K562 (cell line): ENCODE data around the gene CNTN5. TPM values are rescaled to one million over a fixed set of nuclear protein-coding genes. Genes with fewer than 3 reads are reported as not detected.

Source experiments
- ATAC-seq: fragments of 200-7000 bp; cut with Tn5 transposase; 3 replicates; pipeline ENCODE4 v1.9.1; 2020; ENCODE audit warnings: moderate library complexity
- BruUV-seq: library from RNA; stranded (reverse); fragments of 400-500 nt; replicated peaks from 2 replicates; lab custom pipeline; 2021; lab: Mats Ljungman, UMichigan
- CTCF ChIA-PET: fragments of 300-600 bp; formaldehyde crosslinking; extraction: SDS; loops from one replicate; lab custom pipeline; 2021; ENCODE audit warnings: low intra/inter-chr PET ratio; lab: Yijun Ruan, JAX
- POLR2A ChIA-PET: fragments of 300-600, 350-650 bp; sonication (Branson Sonifier 250); formaldehyde crosslinking; extraction: SDS; loops from one replicate; lab custom pipeline; 2021; ENCODE audit warnings: antibody characterized with exemption, inconsistent platforms; lab: Yijun Ruan, JAX
- DNase-seq, 4 experiments: peaks; one replicate each; pipeline versions ENCODE4 v3.0.0 to v3.0.0-alpha.2; 2011 to 2018; ENCODE audit warnings: low spot score in 3 of 4, mixed read lengths in 3 of 4; ENCODE audit errors: extremely low read depth in 1 of 4
- FAIRE-seq: peaks from 2 replicates; lab custom pipeline; 2011; peaks lifted over from hg19 to GRCh38; lab: Jason Lieb, UNC
- H2AFZ ChIP-seq: 2 replicates; pipeline ENCODE4 v1.6.0; 2011; ENCODE audit warnings: low read depth, low read length, control low read depth, inconsistent platforms
- H3K27ac ChIP-seq: fragments of 200-600 bp; 3 replicates; pipeline ENCODE4 v1.8.0; 2011; ENCODE audit warnings: low read depth, mild to moderate bottlenecking, control low read depth, inconsistent platforms, low read length, moderate library complexity, mixed read lengths; ENCODE audit errors: extremely low read depth
- H3K27me3 ChIP-seq, 2 experiments: fragments of 300-600 bp in 1 of 2; 2 replicates in 1 of 2; 3 replicates in 1 of 2; pipeline versions ENCODE4 v1.6.0 to v1.8.0; 2011; ENCODE audit warnings: inconsistent platforms in 2 of 2, low read length in 2 of 2, mild to moderate bottlenecking in 1 of 2, mixed read lengths in 1 of 2, moderate library complexity in 1 of 2; ENCODE audit not compliant: control insufficient read depth in 2 of 2, insufficient read depth in 2 of 2
- H3K36me3 ChIP-seq: fragments of 300-600 bp; 3 replicates; pipeline ENCODE4 v1.8.0; 2011; ENCODE audit warnings: mild to moderate bottlenecking, low read length, inconsistent platforms; ENCODE audit not compliant: control insufficient read depth, insufficient read depth
- H3K4me1 ChIP-seq, 2 experiments: fragments of 200-600 bp in 1 of 2; replicated peaks in 1 of 2; 2 replicates in 1 of 2; 3 replicates in 1 of 2; pipeline versions ENCODE4 v1.5.1 to v1.8.0; 2011; ENCODE audit warnings: inconsistent platforms in 2 of 2, low read length in 2 of 2, mild to moderate bottlenecking in 1 of 2, mixed read lengths in 1 of 2, moderate library complexity in 1 of 2; ENCODE audit not compliant: control insufficient read depth in 2 of 2, insufficient read depth in 2 of 2
- H3K4me2 ChIP-seq: 2 replicates; pipeline ENCODE4 v1.6.1; 2011; ENCODE audit warnings: low read length, control low read depth, inconsistent platforms, mixed read lengths; ENCODE audit not compliant: insufficient read depth
- H3K4me3 ChIP-seq: fragments of 200-600 bp; sonication (generic), shearing (Covaris generic); 2 replicates; pipeline ENCODE4 v1.5.1; 2016; ENCODE audit warnings: control low read depth, inconsistent platforms
- H3K79me2 ChIP-seq: fragments of 200-600 bp; 3 replicates; pipeline ENCODE4 v1.8.0; 2011; ENCODE audit warnings: low read length, inconsistent platforms; ENCODE audit not compliant: control insufficient read depth, insufficient read depth
- H3K9ac ChIP-seq, 2 experiments: 2 replicates each; pipeline versions ENCODE4 v1.6.0 to v1.6.1; 2011; ENCODE audit warnings: low read depth in 2 of 2, low read length in 2 of 2, control low read depth in 1 of 2, inconsistent platforms in 1 of 2, mild to moderate bottlenecking in 1 of 2, mixed read lengths in 1 of 2; ENCODE audit not compliant: insufficient read depth in 1 of 2
- H3K9me1 ChIP-seq: one replicate; pipeline ENCODE4 v1.6.0; 2011; ENCODE audit warnings: inconsistent platforms, mild to moderate bottlenecking, low read length, moderate library complexity; ENCODE audit not compliant: control insufficient read depth, insufficient read depth
- H3K9me3 ChIP-seq: replicated peaks from 2 replicates; pipeline ENCODE4 v1.5.1; 2011; ENCODE audit warnings: low read depth, low read length, inconsistent platforms; ENCODE audit not compliant: control insufficient read depth, insufficient read depth
- H4K20me1 ChIP-seq: replicated peaks from 2 replicates; pipeline ENCODE4 v1.6.1; 2011; ENCODE audit warnings: low read length, inconsistent platforms, mixed read lengths; ENCODE audit not compliant: control insufficient read depth, insufficient read depth
- ARID1B ChIP-seq: fragments of 450-650 bp; IDR thresholded peaks from 2 replicates; pipeline ENCODE4 v1.6.1; 2016; ENCODE audit warnings: antibody characterized with exemption, mild to moderate bottlenecking, inconsistent platforms
- HDGF ChIP-seq: fragments of 450-650 bp; IDR thresholded peaks from 2 replicates; pipeline ENCODE4 v1.6.1; 2016
- IFI16 ChIP-seq: fragments of 250-450 bp; sonication (Bioruptor Pico); IDR thresholded peaks from 2 replicates; pipeline ENCODE4 v2.1.2; 2022; ENCODE audit warnings: mild to moderate bottlenecking, inconsistent platforms
- KAT7 ChIP-seq: sonication (generic); formaldehyde crosslinking; IDR thresholded peaks from 2 replicates; pipeline ENCODE4 v1.8.0; 2022; ENCODE audit warnings: missing genetic modification reagents, mild to moderate bottlenecking, borderline replicate concordance
- RBM22 ChIP-seq: fragments of 200-400 bp; formaldehyde crosslinking; IDR thresholded peaks from 2 replicates; pipeline ENCODE4 v1.6.1; 2018; ENCODE audit warnings: low read length, low read depth; ENCODE audit not compliant: poor library complexity, severe bottlenecking
- SREBF1 ChIP-seq: fragments of 150-350 bp; IDR thresholded peaks from 2 replicates; pipeline ENCODE4 v1.6.1; 2014; ENCODE audit warnings: antibody characterized with exemption, low read depth, low read length, borderline replicate concordance
- SUPT5H ChIP-seq: fragments of 450-650 bp; IDR thresholded peaks from 2 replicates; pipeline ENCODE4 v1.6.1; 2016
- XRCC4 ChIP-seq: IDR thresholded peaks from one replicate; pipeline ENCODE4 v1.6.1; 2011; ENCODE audit not compliant: insufficient read depth, insufficient read length; ENCODE audit errors: extremely low read depth
- ZNF384 ChIP-seq: IDR thresholded peaks from 2 replicates; pipeline ENCODE4 v1.6.1; 2012; ENCODE audit warnings: low read depth, low read length, improper control_type of control experiment
- in situ Hi-C: fragments of 300-500 bp; cut with MboI; formaldehyde crosslinking; loops from 4 replicates; pipeline ENCODE4 v1.15.0; 2018; ENCODE audit warnings: inconsistent platforms, mixed read lengths
- intact Hi-C: fragments of 100-400 bp; cut with micrococcal nuclease; formaldehyde crosslinking; loops from 2 replicates; pipeline ENCODE4 v1.14.2; 2022
- polyA plus RNA-seq, 8 experiments: library from polyadenylated mRNA; depleted of rRNA in 4 of 8; stranded (reverse) in 5 of 8; unstranded in 3 of 8; fragments of >200 nt; fragmentation: Nextera tagmentation in 2 of 8; fragmentation: Illumina TruSeq in 1 of 8; extraction: Ambion mirVana in 2 of 8; extraction: Trizol in 1 of 8; gene quantifications; 2 replicates each; pipeline versions ENCODE4 v1.2.1 to v1.2.3, GENCODE V29; 2011 to 2014; ENCODE audit warnings: inconsistent platforms in 1 of 8, missing spikeins in 1 of 8
- total RNA-seq, 7 experiments: library from RNA; depleted of rRNA in 6 of 7; stranded (reverse); fragments of >200 nt in 6 of 7; fragmentation: Illumina TruSeq in 2 of 7; extraction: Trizol in 2 of 7; gene quantifications; 2 replicates each; pipeline versions ENCODE4 v1.2.1 to v1.2.3, GENCODE V29; 2011 to 2021; ENCODE audit warnings: low replicate concordance in 1 of 7
- TF ChIP-seq, protein P1 (sequence below): fragments of 450-650 bp; formaldehyde crosslinking; conservative IDR thresholded peaks from 2 replicates; pipeline ENCODE4 v1.4.0; 2022; ENCODE audit warnings: mild to moderate bottlenecking, missing genetic modification characterization
- TF ChIP-seq, protein P2 (sequence below): fragments of 200-600 bp; sonication (generic); IDR thresholded peaks from one replicate; pipeline ENCODE4 v1.6.1; 2012; ENCODE audit warnings: mild to moderate bottlenecking, low read depth, low read length, inconsistent platforms

Gene CNTN5
- total and polyA plus RNA-seq, 9 of the 15 experiments (the other 6 are each of a cell fraction or from before 2014, with no cell fraction given): 0.03 TPM; not detected in 8

DNA sequence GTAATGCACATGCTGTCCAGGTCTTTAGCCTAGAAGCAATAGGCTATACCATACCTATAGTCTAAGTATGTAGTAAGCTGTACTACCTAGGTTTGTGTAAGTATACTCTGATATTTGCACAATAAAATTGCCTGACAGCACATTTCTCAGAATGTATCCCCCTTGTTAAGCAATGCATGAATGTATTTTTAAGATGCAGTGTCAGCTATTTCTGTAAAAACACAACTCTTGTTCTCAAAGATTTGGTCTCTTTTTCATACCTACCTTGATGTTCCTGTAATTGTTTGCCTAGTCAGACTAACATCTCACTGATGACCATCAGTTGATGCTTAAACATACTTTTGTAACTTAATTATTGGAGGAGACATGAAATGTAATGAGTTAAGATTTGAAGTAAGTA, 619.9 kb downstream of the CNTN5 start:
- Histone ChIP-seq H2AFZ (no peak overlapping the region), H4K20me1 (no peaks in the 10 kb centered on the region), H3K4me1 (no peaks in the 10 kb centered on the region), H3K27me3 (no peaks in the 10 kb centered on the region), H3K79me2 (no peaks in the 10 kb centered on the region), H3K36me3 (no peaks in the 10 kb centered on the region), H3K9ac (no peak overlapping the region), H3K9me3 (no peaks in the 10 kb centered on the region), H3K27ac (no peak overlapping the region), H3K4me3 (no peak overlapping the region), H3K4me2 (no peak overlapping the region), H3K9me1 (no peaks in the 10 kb centered on the region)
- ATAC-seq (no peak), FAIRE-seq (no peak), DNase-seq (no peak)
- in situ Hi-C loops: no loop called here
- POLR2A ChIA-PET: no interaction called here
- CTCF ChIA-PET: no interaction called here
- BruUV-seq: no TSS peak
- intact Hi-C loops: no loop called here
- TF ChIP-seq ARID1B (no peak), SUPT5H (no peak), IFI16 (CRISPR knock-in tag) (no peak), RBM22 (no peak), KAT7 (CRISPR knock-in tag) (no peak), SREBF1 (no peak), HDGF (no peak), XRCC4 (no peak), ZNF384 (no peak)
- TF ChIP-seq, protein P1, sequence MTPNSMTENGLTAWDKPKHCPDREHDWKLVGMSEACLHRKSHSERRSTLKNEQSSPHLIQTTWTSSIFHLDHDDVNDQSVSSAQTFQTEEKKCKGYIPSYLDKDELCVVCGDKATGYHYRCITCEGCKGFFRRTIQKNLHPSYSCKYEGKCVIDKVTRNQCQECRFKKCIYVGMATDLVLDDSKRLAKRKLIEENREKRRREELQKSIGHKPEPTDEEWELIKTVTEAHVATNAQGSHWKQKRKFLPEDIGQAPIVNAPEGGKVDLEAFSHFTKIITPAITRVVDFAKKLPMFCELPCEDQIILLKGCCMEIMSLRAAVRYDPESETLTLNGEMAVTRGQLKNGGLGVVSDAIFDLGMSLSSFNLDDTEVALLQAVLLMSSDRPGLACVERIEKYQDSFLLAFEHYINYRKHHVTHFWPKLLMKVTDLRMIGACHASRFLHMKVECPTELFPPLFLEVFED (CRISPR knock-in tag): no peak
- TF ChIP-seq, protein P2, sequence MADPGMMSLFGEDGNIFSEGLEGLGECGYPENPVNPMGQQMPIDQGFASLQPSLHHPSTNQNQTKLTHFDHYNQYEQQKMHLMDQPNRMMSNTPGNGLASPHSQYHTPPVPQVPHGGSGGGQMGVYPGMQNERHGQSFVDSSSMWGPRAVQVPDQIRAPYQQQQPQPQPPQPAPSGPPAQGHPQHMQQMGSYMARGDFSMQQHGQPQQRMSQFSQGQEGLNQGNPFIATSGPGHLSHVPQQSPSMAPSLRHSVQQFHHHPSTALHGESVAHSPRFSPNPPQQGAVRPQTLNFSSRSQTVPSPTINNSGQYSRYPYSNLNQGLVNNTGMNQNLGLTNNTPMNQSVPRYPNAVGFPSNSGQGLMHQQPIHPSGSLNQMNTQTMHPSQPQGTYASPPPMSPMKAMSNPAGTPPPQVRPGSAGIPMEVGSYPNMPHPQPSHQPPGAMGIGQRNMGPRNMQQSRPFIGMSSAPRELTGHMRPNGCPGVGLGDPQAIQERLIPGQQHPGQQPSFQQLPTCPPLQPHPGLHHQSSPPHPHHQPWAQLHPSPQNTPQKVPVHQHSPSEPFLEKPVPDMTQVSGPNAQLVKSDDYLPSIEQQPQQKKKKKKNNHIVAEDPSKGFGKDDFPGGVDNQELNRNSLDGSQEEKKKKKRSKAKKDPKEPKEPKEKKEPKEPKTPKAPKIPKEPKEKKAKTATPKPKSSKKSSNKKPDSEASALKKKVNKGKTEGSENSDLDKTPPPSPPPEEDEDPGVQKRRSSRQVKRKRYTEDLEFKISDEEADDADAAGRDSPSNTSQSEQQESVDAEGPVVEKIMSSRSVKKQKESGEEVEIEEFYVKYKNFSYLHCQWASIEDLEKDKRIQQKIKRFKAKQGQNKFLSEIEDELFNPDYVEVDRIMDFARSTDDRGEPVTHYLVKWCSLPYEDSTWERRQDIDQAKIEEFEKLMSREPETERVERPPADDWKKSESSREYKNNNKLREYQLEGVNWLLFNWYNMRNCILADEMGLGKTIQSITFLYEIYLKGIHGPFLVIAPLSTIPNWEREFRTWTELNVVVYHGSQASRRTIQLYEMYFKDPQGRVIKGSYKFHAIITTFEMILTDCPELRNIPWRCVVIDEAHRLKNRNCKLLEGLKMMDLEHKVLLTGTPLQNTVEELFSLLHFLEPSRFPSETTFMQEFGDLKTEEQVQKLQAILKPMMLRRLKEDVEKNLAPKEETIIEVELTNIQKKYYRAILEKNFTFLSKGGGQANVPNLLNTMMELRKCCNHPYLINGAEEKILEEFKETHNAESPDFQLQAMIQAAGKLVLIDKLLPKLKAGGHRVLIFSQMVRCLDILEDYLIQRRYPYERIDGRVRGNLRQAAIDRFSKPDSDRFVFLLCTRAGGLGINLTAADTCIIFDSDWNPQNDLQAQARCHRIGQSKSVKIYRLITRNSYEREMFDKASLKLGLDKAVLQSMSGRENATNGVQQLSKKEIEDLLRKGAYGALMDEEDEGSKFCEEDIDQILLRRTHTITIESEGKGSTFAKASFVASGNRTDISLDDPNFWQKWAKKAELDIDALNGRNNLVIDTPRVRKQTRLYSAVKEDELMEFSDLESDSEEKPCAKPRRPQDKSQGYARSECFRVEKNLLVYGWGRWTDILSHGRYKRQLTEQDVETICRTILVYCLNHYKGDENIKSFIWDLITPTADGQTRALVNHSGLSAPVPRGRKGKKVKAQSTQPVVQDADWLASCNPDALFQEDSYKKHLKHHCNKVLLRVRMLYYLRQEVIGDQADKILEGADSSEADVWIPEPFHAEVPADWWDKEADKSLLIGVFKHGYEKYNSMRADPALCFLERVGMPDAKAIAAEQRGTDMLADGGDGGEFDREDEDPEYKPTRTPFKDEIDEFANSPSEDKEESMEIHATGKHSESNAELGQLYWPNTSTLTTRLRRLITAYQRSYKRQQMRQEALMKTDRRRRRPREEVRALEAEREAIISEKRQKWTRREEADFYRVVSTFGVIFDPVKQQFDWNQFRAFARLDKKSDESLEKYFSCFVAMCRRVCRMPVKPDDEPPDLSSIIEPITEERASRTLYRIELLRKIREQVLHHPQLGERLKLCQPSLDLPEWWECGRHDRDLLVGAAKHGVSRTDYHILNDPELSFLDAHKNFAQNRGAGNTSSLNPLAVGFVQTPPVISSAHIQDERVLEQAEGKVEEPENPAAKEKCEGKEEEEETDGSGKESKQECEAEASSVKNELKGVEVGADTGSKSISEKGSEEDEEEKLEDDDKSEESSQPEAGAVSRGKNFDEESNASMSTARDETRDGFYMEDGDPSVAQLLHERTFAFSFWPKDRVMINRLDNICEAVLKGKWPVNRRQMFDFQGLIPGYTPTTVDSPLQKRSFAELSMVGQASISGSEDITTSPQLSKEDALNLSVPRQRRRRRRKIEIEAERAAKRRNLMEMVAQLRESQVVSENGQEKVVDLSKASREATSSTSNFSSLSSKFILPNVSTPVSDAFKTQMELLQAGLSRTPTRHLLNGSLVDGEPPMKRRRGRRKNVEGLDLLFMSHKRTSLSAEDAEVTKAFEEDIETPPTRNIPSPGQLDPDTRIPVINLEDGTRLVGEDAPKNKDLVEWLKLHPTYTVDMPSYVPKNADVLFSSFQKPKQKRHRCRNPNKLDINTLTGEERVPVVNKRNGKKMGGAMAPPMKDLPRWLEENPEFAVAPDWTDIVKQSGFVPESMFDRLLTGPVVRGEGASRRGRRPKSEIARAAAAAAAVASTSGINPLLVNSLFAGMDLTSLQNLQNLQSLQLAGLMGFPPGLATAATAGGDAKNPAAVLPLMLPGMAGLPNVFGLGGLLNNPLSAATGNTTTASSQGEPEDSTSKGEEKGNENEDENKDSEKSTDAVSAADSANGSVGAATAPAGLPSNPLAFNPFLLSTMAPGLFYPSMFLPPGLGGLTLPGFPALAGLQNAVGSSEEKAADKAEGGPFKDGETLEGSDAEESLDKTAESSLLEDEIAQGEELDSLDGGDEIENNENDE: no peak
